GM21367 (cell line): Measurements from ENCODE around the gene GSAP.
"Not testable (repeated sequence)": the region's sequence is repeated elsewhere in the genome, so short reads cannot be mapped to it uniquely, and the experiment has no call there.

Source experiments
- ATAC-seq: cut with Tn5 transposase; IDR thresholded peaks from one replicate; pipeline ENCODE4 v1.9.1; 2021; ENCODE audit not compliant: unreplicated experiment

Gene GSAP, protein sequence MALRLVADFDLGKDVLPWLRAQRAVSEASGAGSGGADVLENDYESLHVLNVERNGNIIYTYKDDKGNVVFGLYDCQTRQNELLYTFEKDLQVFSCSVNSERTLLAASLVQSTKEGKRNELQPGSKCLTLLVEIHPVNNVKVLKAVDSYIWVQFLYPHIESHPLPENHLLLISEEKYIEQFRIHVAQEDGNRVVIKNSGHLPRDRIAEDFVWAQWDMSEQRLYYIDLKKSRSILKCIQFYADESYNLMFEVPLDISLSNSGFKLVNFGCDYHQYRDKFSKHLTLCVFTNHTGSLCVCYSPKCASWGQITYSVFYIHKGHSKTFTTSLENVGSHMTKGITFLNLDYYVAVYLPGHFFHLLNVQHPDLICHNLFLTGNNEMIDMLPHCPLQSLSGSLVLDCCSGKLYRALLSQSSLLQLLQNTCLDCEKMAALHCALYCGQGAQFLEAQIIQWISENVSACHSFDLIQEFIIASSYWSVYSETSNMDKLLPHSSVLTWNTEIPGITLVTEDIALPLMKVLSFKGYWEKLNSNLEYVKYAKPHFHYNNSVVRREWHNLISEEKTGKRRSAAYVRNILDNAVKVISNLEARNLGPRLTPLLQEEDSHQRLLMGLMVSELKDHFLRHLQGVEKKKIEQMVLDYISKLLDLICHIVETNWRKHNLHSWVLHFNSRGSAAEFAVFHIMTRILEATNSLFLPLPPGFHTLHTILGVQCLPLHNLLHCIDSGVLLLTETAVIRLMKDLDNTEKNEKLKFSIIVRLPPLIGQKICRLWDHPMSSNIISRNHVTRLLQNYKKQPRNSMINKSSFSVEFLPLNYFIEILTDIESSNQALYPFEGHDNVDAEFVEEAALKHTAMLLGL

DNA sequence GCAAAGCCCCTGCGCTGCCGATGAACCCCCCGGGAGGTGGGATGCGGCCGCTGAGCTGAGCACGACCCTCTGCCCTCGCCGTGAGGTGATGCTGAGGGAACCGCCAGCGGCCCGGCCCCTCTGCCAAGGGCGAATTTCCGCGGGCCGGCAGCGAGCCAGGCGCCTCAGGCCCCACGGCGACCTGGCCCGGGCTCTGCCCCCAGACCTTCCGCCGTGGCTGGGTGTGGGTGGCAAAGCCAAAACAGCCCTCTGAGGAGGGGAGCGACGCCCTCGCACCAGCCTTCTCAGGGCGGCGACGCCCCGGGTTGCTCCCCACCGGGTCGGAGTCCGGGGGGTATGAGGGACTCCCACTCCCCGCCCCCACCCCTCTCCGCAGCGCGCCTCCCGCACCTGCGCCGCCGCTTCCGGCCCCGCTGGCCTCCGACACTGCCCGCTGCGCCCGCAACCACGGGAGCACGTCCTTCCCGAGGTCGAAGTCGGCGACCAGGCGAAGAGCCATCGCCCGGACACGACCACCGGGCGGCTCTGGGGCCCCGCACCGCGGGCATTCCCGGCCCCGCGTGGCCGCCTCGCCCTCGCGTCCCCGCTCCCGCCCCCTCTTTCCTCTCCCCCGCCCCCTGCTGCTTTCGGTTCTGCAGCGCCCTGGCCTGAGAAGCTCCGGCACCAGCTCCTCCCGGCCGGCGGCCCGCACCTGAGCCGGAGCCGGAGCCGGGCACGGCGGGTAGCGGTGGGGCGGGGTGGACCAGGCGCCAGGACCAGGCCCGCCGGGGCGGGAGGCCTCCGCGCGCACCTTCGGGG, at the start of gene GSAP:
Gene GSAP (minus strand): TSS at position 527 of the 798 bp plus-strand sequence. CDS start 28 bp downstream, at position 499.
- ATAC-seq, result peak; percentile 59

DNA sequence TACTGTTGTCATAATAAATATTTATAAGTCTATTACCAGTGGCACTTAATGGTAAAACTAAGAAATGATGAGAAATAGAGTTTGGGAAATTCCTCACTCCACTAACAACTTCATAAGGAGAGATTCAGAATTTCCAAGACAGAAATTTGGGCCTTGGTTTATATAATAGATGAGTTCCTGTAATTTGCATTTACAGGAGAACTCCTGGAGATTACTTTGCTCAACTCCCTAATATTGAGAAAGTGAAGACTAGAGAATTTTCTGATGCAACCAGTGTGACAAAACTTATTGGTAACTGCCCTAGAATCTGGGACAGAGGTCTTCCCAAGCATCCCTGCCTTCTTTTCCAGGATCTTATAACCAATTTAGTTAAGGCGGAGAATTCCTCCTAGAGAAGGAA, 49.1 kb upstream of the GSAP start:
- no peak for ATAC-seq

DNA sequence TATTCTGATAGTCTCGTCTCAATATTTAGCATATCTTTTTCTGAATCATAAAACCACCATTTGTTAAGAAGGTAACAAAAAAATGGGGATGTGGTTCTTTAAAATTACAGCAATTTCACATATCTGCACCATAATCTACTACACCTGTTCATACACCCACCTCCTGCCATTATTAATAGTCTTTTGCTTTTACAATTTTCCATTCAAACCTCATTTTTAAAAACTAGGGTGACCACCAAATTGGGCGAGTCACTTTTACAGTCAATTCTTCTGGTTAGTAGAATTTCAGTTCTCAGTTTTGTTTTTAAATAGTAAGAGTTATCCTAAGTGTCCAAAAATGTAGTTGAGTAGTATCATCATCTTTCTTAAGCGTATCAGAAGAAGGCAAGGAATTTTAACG, 48.4 kb upstream of the GSAP start:
- ATAC-seq, result no peak

DNA sequence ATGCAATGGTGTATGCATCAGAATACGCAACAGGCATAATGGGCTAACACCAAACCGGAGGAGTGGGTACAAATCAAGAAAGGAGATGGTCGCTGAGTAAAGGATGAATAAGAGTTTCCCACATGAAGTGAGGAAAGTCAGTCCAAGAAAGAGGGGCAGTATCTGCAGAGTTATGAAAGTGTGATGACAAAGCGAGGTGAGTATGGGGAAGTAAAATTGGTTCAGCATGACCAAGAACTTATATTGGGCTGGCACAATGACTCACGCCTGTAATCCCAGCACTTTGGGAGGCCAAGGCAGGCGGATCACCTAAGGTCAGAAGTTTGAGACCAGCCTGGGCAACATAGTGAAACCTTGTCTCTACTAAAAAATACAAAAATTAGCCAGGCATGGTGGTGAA, 47.5 kb upstream of the GSAP start:
- not testable (repeated sequence) for ATAC-seq

DNA sequence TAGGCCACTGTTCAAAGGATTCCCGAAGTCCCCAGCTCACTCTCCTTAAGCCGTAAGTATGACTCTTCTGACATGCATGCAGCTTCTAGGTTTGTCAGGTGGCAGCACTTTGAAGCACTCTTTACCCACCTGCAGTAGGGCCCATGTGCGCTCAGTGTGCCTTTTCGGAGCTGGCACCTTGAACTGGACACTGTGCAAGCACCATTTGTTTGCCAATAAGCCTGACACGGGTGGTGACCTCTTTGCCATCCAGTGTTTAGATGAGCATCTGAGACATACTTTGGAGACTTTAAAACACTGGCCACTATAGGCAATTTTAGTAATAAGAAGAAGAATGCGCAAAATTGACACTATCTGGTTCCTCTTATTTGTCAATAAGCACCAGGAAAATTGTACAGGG, 45.7 kb upstream of the GSAP start:
- ATAC-seq, result no peak

DNA sequence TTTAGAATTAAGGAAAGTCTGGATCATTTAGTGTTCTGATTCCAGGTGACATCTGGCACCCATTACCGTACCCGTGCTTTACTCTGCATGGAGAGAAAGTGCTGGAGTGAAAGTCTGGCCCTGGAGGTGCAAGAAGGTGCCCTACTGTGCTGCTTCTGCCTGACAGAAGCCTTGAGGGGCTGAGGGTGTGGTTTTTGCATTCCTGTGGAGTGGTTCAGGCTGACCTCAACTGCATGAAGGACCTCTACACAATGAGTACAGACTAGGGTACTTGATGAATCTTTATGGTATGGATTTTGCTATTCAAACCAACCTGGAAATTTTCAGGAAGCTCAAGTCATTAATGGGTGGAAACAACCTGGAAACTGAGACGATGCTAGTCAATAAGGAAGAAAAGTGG, 45.1 kb upstream of the GSAP start:
- no peak for ATAC-seq

DNA sequence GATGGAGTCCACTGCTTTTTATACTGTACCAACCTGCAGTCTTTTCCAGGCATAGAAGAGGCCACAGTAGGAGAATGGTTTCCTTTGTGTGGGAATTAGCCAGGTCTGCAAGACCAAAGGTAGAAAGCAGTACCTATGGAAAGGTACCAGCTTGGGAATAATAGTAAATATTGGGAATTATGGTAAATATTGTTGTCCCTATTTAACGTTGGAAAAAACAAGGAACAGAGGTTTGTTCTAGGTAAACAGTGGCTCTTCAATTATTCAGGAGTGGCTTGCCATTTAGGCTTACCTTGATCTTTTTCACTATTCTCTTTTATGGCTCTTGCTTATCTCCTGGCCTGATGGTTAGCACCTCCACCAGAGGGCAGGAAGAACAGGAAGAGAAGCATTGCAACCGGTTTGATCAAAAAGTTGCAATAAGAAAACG, 43.9 kb upstream of the GSAP start:
- no peak for ATAC-seq

DNA sequence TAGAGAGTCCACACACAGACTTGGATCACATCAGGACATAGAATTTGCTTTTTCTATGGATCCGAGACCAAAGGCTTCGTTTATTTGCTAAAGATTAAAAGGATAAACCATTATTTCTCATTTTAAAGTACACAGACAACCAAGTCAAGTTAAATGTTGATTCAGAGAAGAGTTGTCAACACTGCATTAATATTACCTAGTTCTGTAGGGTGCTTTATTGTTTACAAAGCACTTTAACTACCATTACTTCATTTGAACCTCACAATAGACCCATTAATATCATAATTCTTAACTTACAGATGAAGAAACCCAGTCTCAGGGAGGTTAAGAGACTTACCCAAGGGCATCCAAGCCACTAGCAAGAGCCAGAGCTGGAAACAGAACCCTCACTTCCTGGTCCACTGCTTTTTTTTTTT, 43.2 kb upstream of the GSAP start:
- no peak for ATAC-seq

DNA sequence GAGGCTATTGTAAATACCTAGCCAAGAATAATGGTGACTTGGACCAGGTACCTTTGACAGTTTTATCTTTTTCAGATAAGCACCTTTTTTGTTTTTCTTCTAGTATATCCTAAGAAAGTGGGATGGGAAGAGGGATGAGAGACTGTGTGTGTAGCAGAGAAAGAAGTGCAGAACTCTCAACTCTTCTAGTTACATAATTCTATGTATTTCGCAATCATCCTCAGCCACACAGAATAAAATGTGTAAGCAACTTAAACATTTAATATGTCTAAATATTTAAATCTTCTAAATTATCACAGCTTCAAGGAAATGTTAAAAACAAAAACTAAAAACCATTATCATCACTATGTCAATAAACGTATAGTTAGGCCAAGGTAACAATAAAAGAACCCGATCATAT, 42.6 kb upstream of the GSAP start:
- ATAC-seq, result no peak

DNA sequence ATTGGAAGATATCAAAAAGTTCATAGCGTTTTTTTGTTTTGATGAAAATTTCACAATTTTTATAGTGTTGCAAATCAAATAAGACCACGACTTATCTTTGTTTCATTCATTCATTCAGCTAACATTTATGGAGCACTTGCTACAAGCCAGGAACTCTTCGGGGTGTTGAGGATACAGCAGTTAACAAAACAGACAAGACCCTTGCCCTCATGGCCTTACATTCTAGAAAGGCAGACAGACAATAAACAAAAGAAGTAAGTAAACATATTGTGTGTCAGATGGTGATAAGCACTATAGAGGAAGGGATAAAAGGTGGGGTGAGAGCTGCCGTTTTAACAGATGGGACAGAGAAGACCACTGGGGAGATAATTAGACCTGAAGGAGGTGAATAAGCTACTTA, 41.6 kb upstream of the GSAP start:
- ATAC-seq, result no peak

DNA sequence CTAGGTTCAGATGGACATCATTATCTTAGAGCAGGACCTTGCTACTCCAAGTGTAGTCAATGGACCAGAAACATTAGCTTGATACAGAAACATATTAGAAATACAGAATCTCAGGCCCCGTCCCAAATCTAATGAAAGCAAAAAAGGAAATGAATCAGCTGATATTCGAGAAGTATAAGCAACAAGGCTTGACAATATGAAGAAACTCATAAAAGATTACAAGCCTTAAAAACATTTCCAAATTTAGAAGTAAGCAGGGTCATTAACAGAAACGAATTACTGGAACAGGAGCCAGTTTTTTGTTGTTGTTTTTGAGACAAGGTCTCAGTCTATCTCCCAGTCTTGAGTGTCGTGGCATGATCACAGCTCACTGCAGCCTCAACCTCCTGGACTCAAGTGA, 40.5 kb upstream of the GSAP start:
- no peak for ATAC-seq

DNA sequence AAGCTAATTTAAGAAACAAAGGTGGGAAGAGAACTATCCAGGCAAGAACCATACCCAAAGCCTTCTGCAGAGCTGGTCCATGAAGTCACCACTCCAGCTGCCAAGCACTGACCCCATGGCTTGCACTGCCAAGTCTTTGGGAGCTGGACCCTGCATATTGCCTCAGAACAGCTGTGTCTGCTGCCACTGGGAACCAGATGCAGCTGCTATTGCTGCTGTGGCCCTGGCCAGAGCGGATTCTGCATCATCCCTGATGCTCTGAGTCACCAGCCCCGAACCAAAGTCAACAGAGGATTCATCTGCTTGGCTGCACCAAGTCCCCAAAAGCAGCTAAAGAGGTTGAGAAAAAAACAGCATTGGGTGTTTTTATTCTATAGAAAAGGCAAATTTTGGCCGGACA, 39.2 kb upstream of the GSAP start:
- no peak for ATAC-seq

DNA sequence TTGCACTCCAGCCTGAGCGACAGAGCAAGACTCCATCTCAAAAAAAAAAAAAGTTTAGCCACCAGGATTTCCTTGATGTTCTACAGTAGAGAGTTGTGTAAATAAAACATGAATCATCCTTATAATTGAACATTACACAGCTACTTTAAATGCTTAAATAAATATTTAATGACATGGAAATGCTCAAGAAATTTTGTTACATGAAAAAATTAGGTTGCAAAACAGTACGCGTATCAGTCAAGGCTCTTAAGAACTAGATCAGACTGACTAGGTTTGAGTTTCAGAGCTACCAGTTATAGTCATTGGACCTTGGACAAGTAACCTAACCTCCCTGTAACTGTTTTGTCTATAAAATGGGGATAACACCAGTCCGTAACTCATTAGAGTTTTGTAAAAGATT, 38.7 kb upstream of the GSAP start:
- ATAC-seq, result no peak

DNA sequence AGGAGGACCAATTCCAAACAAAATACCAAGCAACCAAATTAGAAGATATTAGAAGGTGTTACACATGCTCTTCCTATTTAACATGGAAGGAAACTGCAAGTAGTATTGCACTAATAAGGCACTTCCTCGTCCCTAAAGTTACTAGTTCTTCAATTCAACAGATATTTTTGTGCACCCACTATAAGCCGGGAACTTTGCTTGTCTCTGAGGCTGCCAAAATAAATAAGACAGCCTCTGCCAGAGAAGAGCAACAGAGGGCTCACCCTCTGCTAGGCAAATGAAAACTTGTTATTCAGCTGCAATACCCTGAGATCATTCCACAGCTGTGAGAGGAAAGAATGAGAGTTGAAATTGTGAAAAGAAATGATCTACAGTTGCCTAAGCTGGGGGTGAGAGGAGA, 37.4 kb upstream of the GSAP start:
- no peak for ATAC-seq

DNA sequence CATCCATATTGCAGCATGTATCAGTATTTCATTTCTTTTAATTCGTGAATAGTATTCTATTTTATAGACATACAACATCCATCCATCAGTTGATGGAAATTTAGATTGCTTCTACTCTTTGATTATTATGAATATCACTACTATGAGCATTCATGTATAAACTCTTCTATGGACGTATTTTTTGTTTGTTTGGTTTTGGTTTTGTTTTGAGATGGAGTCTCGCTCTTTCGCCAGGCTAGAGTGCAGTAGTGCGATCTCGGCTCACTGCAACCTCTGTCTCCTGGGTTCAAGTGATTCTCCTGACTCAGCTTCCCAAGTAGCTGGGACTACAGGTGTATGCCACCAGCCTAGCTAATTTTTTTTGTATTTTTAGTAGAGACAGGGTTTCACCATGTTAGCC, 35.8 kb upstream of the GSAP start:
- ATAC-seq, result not testable (repeated sequence)

DNA sequence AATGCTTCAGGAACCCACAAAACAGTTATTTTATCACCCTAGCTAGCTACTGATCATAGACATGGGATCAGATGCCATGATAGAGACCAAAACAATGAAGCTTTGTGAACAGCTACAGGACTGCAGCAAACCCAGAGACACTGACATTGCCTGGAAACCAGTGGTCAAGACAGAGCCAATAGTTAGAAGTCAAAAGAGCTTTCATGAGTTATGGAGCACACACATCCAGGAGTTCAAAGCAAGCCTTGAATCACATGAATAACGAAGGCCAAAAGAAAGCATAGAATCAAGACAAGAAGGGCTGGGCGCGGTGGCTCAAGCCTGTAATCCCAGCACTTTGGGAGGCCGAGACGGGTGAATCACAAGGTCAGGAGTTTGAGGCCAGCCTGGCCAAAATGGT, 34.5 kb upstream of the GSAP start:
- no peak for ATAC-seq

DNA sequence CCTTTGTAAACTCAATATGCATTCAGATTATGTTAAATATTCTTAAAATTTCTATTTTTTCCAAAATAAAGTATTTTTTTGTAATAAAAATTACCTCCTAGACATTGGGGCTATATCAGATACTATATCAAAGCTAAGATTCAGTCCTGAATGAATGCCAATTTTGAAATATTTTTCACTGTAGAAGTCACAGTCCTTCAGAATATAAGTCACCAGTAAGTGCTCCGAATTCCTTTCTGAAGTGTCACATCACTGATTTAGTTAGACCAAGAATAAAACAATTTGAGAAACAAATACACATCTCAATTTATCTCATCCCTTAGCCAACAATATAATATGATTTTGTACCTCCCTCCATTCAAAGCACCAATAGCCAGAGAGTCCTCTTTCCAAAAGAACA, 33.9 kb upstream of the GSAP start:
- no peak for ATAC-seq

DNA sequence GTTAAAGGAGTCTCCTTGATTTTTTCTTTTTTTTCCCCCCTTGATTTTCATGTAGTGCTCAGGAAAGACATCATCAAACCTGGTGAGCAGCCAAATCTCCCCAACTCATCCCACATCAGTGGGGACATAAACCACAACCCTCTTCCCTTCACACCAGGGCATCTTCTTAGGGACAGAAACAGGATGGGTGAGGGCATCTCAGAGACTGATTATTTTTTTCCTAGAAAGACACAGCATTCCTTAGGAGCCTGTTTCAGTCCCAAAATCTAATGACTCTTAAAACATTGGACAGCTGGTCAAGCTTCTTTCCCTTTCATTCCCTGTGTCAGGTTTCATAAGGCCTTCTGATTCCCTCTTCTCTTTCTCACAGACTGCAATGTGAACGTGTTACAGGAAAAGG, 31.5 kb upstream of the GSAP start:
- no peak for ATAC-seq

DNA sequence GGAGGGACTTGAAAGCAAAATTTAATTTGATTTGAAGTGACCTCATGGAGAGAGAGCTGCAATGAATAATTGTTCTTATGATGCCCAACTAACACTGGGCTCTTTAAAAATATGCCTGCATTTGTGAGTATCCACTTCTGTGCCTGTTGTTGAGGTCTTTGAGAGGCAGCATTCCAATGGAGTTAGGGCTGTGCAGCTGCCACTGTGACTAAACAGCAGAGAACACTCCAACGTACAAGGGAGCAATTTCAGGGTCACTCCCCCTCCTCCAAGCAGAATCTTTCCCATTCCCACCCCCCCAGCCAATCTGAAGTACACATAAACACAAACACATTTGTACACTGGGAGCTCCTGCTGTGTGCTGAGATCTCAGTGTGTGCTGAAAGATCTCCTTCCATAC, 28.0 kb upstream of the GSAP start:
- ATAC-seq, result no peak

DNA sequence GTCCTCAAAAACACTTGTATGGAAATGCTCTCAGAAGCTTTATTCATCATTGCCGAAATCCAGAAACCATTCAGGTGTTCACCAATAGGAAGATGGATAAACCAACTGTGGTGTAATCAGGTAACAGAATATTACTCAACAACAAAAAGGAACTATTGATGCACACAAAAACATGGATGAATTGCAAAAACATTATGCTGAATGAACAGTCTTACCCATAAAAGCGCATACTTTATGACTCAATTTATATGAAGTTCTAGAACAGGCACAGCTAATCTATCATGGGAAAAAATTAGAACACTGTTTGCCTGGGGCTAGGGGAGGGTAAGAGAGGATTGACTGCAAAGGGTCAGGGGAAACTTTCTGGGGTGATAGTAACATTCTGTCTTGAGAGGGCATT, 26.9 kb upstream of the GSAP start:
- ATAC-seq, result no peak

DNA sequence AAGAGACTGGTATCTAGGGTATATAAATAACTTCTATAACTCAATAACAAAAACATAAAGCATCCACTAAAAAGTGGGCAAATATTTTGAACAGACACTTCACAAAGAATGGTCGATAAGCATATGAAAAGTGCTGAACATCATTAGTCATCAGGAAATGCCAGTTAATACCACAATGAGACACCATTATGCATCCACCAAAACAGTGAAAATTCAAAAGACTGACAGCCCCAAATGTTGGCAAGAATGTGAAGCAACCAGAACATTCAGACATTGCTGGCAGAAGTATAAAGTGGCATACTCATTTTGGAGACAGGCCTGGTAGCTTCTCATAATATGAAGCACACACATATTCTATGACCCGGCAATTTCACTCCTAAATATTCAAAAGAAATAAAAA, 26.5 kb upstream of the GSAP start:
- ATAC-seq, result no peak
